ENCODE results near the gene ABHD5.

Gene ABHD5

DNA sequence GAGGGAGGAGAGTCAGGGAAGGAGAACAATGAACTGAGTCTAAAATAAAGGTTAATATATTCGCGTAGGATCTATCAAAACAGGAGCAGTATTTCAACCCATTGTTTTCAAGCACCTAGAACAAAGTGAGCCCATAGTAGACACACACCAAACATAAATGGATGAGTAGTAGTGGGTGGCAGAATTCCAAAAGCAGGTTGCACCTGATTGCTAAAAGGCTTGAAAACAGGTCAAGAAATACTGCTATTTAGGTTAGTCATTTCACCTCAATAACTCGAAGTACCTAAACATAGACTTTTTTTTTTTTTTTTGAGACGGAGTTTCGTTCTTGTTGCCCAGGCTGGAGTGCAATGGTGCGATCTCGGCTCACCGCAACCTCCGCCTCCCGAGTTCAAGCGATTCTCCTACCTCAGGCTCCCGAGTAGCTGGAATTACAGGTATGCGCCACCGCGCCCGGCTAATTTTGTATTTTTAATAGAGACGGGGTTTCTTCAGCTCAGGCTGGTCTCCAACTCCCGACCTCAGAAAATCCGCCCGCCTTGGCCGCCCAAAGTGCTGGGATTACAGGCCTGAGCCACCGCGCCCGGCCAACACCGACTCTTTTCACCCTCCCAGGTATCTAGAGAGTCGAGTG, 855 bp upstream of the ABHD5 start:
- TF ChIP-seq FOXM1 (IDR thresholded peaks at IDR 0.05; ENCODE audit: borderline replicate concordance, low read depth), result no peak
- TF ChIP-seq TAF1 (IDR thresholded peaks at IDR 0.05; ENCODE audit: low read depth), result no peak
- TF ChIP-seq, protein P1, sequence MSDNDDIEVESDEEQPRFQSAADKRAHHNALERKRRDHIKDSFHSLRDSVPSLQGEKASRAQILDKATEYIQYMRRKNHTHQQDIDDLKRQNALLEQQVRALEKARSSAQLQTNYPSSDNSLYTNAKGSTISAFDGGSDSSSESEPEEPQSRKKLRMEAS (IDR thresholded peaks at IDR 0.05), result no peak

DNA sequence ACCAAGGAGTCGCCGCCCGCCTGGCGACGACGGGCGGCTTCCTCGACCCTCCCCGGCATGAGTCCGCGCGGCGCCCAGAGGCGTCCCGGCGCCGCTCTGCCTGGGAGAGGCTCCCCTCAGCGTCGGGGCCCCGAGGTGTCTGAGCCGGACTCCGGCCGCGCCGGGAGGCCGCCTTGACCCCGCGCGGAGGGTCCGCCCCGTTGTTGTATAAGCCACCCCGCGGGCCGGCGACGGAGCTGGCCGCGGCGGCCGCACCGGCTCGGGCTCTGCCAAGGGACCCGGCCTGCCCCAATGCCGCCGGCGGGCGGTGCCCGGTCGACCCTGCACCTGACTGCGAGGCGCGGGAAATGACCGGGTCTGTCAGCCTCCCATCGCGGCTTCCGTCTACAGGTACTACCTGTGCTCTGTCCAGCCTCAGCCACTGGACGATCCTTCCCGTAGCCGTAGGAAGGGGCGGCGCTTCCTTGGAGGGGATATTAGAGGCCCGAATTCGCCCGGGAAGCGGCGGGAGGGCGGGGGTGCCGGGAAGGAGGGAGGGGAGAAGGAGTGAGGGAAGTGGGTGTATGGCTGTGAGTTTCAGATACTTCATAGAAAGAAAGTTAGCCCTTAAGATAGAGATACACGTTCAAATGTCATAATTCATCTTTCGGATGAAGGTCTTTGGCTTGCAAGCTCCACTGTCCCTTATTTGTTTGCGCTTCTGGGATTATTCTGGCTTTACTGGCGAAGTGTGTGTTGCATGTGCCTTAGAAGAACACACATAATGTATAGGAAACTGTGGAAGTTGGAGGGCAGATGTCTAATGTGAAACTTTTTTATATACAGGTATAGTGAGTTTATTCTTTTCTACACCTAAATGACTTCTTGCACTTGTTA, 620 bp downstream of the ABHD5 start:
- no peak for TF ChIP-seq FOXM1 (IDR thresholded peaks at IDR 0.05; ENCODE audit: borderline replicate concordance, low read depth)
- TF ChIP-seq, protein P2, sequence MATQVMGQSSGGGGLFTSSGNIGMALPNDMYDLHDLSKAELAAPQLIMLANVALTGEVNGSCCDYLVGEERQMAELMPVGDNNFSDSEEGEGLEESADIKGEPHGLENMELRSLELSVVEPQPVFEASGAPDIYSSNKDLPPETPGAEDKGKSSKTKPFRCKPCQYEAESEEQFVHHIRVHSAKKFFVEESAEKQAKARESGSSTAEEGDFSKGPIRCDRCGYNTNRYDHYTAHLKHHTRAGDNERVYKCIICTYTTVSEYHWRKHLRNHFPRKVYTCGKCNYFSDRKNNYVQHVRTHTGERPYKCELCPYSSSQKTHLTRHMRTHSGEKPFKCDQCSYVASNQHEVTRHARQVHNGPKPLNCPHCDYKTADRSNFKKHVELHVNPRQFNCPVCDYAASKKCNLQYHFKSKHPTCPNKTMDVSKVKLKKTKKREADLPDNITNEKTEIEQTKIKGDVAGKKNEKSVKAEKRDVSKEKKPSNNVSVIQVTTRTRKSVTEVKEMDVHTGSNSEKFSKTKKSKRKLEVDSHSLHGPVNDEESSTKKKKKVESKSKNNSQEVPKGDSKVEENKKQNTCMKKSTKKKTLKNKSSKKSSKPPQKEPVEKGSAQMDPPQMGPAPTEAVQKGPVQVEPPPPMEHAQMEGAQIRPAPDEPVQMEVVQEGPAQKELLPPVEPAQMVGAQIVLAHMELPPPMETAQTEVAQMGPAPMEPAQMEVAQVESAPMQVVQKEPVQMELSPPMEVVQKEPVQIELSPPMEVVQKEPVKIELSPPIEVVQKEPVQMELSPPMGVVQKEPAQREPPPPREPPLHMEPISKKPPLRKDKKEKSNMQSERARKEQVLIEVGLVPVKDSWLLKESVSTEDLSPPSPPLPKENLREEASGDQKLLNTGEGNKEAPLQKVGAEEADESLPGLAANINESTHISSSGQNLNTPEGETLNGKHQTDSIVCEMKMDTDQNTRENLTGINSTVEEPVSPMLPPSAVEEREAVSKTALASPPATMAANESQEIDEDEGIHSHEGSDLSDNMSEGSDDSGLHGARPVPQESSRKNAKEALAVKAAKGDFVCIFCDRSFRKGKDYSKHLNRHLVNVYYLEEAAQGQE (IDR thresholded peaks at IDR 0.05; ENCODE audit: low read depth), result peak; percentile 56

DNA sequence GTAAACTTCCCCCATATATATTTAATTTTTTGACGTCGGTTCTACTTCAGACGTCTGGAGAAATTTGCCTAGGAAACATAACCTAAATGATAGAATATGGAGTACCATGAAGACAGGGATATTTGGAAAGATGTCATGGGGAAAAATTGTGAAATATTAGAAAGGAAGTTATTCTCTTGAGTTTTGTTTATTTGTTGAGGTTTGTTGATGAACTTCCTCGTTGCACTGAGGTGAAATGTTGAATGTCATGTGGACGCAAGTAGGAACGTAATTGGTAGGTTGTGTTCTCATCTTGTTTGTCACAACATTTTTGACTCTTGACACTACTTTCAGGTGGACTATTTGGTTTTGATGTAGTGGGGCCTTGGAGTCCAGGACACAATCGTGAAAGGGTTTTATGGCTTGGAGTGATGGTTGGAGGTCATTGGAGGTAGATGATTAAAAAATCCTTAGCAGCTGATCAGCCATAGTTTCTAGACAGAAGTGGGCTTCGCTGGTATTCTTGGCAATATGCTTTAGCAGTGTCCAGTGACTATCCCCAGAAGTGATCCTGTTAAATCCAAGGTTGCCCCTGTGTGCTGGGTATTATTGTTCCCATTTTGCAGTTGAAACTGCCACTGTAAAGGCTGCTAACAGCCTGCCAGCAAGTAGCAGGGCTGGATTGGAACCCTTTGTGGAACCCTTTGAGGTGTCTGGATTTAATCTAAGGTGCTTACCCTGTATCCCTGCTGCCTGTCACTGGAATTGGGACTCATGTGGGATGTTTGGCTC, 1.5 kb downstream of the ABHD5 start:
- TF ChIP-seq RAD21 (IDR thresholded peaks at IDR 0.05; ENCODE audit: low read depth), result no peak
- TF ChIP-seq YY1 (IDR thresholded peaks at IDR 0.05; ENCODE audit: low read depth), result no peak
- no peak for TF ChIP-seq TEAD4 (IDR thresholded peaks at IDR 0.05)
- TF ChIP-seq NFIC (IDR thresholded peaks at IDR 0.05), result no peak
- TF ChIP-seq FOXM1 (IDR thresholded peaks at IDR 0.05; ENCODE audit: borderline replicate concordance, low read depth), result no peak
- TF ChIP-seq TAF1 (IDR thresholded peaks at IDR 0.05; ENCODE audit: low read depth), result no peak
- no peak for TF ChIP-seq EGR1 (IDR thresholded peaks at IDR 0.05)
- no peak for TF ChIP-seq TCF12 (IDR thresholded peaks at IDR 0.05; ENCODE audit: low read depth)
- TF ChIP-seq ZBTB7A (IDR thresholded peaks at IDR 0.05; ENCODE audit: low read depth), result no peak
- TF ChIP-seq CREB1 (IDR thresholded peaks at IDR 0.05; ENCODE audit: low read depth), result no peak

DNA sequence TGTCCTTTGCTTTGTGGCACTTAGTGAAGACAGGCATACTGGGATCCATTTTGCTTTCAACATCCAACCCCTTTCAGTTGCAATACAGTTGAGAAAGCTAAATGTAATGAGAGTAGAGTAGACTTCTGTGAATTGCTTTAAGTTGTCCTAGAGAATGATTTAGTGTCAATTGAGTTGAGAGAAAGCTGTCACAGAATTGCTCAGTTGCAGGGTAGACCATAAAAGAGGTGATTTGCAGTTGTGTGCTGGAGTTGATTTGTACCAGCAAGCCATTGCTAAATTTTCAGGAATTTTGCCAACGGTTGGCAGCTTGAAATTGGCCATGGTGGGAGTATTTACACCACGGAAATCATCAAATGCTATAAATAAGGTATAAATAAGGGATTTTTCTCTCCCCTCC, 2.2 kb downstream of the ABHD5 start:
- TF ChIP-seq RAD21 (IDR thresholded peaks at IDR 0.05; ENCODE audit: low read depth), result no peak

DNA sequence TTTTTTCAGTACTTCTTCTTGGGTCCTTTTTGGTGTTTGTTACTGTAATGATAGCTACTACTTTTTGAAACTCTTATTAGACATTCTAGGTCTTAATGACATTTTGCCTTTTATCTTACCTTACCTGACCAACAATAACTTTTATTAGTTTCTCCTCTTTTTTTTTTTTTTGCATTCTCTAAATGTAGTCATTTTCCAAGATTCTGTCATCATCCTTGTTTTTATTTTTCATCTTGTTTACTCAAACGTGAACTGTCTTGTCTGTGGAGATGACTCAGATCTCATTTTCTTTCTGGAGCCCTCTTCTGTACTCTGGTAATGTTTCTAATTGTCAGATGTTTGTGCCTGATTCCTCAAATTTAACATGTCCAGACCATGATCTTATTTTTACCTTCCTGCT, 2.9 kb downstream of the ABHD5 start:
- TF ChIP-seq TCF12 (IDR thresholded peaks at IDR 0.05; ENCODE audit: low read depth) (no peak), TEAD4 (IDR thresholded peaks at IDR 0.05) (no peak), FOXM1 (IDR thresholded peaks at IDR 0.05; ENCODE audit: borderline replicate concordance, low read depth) (no peak), NFIC (IDR thresholded peaks at IDR 0.05) (no peak), EGR1 (IDR thresholded peaks at IDR 0.05) (no peak)
- TF ChIP-seq, protein P2 (IDR thresholded peaks at IDR 0.05; ENCODE audit: low read depth), result no peak
- TF ChIP-seq, protein P3, sequence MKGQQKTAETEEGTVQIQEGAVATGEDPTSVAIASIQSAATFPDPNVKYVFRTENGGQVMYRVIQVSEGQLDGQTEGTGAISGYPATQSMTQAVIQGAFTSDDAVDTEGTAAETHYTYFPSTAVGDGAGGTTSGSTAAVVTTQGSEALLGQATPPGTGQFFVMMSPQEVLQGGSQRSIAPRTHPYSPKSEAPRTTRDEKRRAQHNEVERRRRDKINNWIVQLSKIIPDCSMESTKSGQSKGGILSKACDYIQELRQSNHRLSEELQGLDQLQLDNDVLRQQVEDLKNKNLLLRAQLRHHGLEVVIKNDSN (IDR thresholded peaks at IDR 0.05), result no peak

DNA sequence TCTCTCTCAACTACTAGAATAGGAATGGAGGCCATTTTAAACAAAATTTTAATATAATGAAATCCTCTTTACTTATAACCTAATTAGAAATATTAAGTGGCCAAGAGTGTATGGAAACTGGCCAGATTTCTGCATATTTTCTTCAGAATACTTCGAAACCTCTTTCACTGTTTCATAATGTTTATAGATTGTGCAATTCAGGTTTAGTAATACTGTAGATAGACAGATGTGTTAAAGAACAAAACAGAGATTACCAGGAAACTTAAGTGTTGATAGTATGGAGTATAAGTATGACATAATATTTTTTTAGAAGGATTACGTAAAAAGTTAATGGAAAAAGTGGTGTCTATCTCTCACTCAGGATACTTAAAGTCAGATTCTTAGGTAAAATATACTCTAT, 4.7 kb downstream of the ABHD5 start:
- no peak for TF ChIP-seq CREB1 (IDR thresholded peaks at IDR 0.05; ENCODE audit: low read depth)

DNA sequence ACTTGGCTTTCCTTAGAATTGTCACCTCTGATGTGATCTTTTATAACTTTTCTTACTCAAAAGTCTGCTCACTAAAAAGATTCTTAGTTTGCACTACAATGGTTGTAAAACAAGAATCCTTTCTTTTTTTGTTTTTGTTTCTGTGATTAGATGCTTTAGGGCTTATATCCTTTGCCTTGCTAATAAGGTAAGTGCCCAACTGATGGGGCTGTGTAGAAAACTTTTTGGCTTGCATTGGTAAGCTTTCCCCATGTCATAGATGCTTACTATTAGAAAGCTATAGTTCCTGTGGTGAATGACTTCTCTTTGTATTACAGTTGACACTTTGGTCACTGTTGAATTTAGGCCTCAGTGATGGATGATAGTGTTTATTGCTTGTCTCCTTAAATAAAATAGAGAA, 5.1 kb downstream of the ABHD5 start:
- TF ChIP-seq ZBTB7A (IDR thresholded peaks at IDR 0.05; ENCODE audit: low read depth) (no peak), TCF12 (IDR thresholded peaks at IDR 0.05; ENCODE audit: low read depth) (no peak), CEBPB (IDR thresholded peaks at IDR 0.05) (no peak), TEAD4 (IDR thresholded peaks at IDR 0.05) (no peak), FOXM1 (IDR thresholded peaks at IDR 0.05; ENCODE audit: borderline replicate concordance, low read depth) (no peak), EP300 (IDR thresholded peaks at IDR 0.05; ENCODE audit: borderline replicate concordance) (no peak), EGR1 (IDR thresholded peaks at IDR 0.05) (no peak), NFIC (IDR thresholded peaks at IDR 0.05) (no peak), CREB1 (IDR thresholded peaks at IDR 0.05; ENCODE audit: low read depth) (no peak), YY1 (IDR thresholded peaks at IDR 0.05; ENCODE audit: low read depth) (no peak), RAD21 (IDR thresholded peaks at IDR 0.05; ENCODE audit: low read depth) (no peak), TAF1 (IDR thresholded peaks at IDR 0.05; ENCODE audit: low read depth) (no peak)
- TF ChIP-seq, protein P1 (IDR thresholded peaks at IDR 0.05), result no peak
- TF ChIP-seq, protein P2 (IDR thresholded peaks at IDR 0.05; ENCODE audit: low read depth), result no peak
- TF ChIP-seq, protein P3 (IDR thresholded peaks at IDR 0.05), result no peak
